HCT116 (cell line): ENCODE data around the gene AMOTL2. TPM values are rescaled to one million over a fixed set of nuclear protein-coding genes. Genes with fewer than 3 reads are reported as not detected.

Source experiments
- ATAC-seq: fragments of 200-7000 bp; cut with Tn5 transposase; 2 replicates; pipeline ENCODE4 v1.9.1; 2020; ENCODE audit warnings: mild to moderate bottlenecking, moderate library complexity
- BruUV-seq: library from RNA; stranded (reverse); fragments of 400-500 nt; replicated peaks from 2 replicates; lab custom pipeline; 2021; lab: Mats Ljungman, UMichigan
- CTCF ChIA-PET: fragments of 300-600 bp; sonication (Branson Sonifier 250); formaldehyde crosslinking; loops from one replicate; lab custom pipeline; 2021; ENCODE audit warnings: antibody characterized with exemption; lab: Charles Lee
- POLR2A ChIA-PET: fragments of 300-600, 350-600 bp; sonication (Branson Sonifier 250); formaldehyde crosslinking; loops from one replicate; lab custom pipeline; 2021; ENCODE audit warnings: antibody characterized with exemption; lab: Charles Lee
- RAD21 ChIA-PET, 2 experiments: fragments of 300-600 bp; sonication (Branson Sonifier 250); formaldehyde crosslinking; loops; one replicate each; lab custom pipeline; 2023; ENCODE audit warnings: low total read pairs in 2 of 2; ENCODE audit not compliant: uncharacterized antibody in 2 of 2, unreplicated experiment in 2 of 2, low non-redundant PET in 1 of 2; lab: Charles Lee
- DNase-seq: peaks from one replicate; pipeline ENCODE4 v3.0.0-alpha.2; 2010; ENCODE audit warnings: low read depth, low spot score
- H2AFZ ChIP-seq: fragments of 200-600 bp; shearing (Covaris generic), sonication (generic); 2 replicates; pipeline ENCODE4 v1.6.1; 2017; ENCODE audit warnings: low read depth, mixed run types, mixed read lengths, antibody characterized with exemption, low read length; ENCODE audit not compliant: poor library complexity, severe bottlenecking
- H3K27ac ChIP-seq: 2 replicates; pipeline ENCODE4 v1.5.1; 2012; ENCODE audit warnings: low read depth, low read length
- H3K27me3 ChIP-seq: fragments of 200-600 bp; sonication (generic); 2 replicates; pipeline ENCODE4 v1.6.1; 2016; ENCODE audit warnings: mixed run types, low read length, mixed read lengths; ENCODE audit not compliant: insufficient read depth
- H3K36me3 ChIP-seq, 2 experiments: fragments of 200-500 bp in 1 of 2; fragments of 200-600 bp in 1 of 2; sonication (Bioruptor generic) in 1 of 2; sonication (generic) in 1 of 2; 2 replicates each; pipeline versions ENCODE4 v1.5.1 to v1.6.1; 2014 to 2016; ENCODE audit warnings: low read length in 2 of 2, inconsistent platforms in 1 of 2, mixed read lengths in 1 of 2, mixed run types in 1 of 2; ENCODE audit not compliant: insufficient read depth in 2 of 2, control insufficient read depth in 1 of 2
- H3K4me1 ChIP-seq, 2 experiments: fragments of 200-600 bp in 1 of 2; sonication (generic) in 1 of 2; 2 replicates each; pipeline versions ENCODE4 v1.5.1 to v1.6.1; 2012 to 2017; ENCODE audit warnings: low read length in 2 of 2, inconsistent platforms in 1 of 2, mild to moderate bottlenecking in 1 of 2, mixed read lengths in 1 of 2, mixed run types in 1 of 2, moderate library complexity in 1 of 2; ENCODE audit not compliant: insufficient read depth in 2 of 2, control insufficient read depth in 1 of 2
- H3K4me2 ChIP-seq: fragments of 200-600 bp; sonication (generic); 2 replicates; pipeline ENCODE4 v1.6.1; 2017; ENCODE audit warnings: mixed run types, low read length, mixed read lengths
- H3K4me3 ChIP-seq, 2 experiments: fragments of 200-600 bp in 1 of 2; sonication (generic) in 1 of 2; replicated peaks in 1 of 2; 2 replicates each; pipeline ENCODE4 v1.5.1; 2011 to 2016; ENCODE audit warnings: low read length in 2 of 2, control low read depth in 1 of 2, low read depth in 1 of 2, mild to moderate bottlenecking in 1 of 2, mixed read lengths in 1 of 2, mixed run types in 1 of 2
- H3K79me2 ChIP-seq: fragments of 200-600 bp; sonication (generic); 2 replicates; pipeline ENCODE4 v1.6.1; 2017; ENCODE audit warnings: mild to moderate bottlenecking, mixed run types, low read length, moderate library complexity, mixed read lengths; ENCODE audit not compliant: insufficient read depth
- H3K9ac ChIP-seq: fragments of 200-600 bp; sonication (generic); 2 replicates; pipeline ENCODE4 v1.6.1; 2016; ENCODE audit warnings: low read length, mixed read lengths
- H3K9me2 ChIP-seq: fragments of 200-600 bp; sonication (generic), shearing (Covaris generic); 2 replicates; pipeline ENCODE4 v1.6.1; 2017; ENCODE audit warnings: mixed run types, mild to moderate bottlenecking, moderate library complexity; ENCODE audit not compliant: insufficient read depth
- H3K9me3 ChIP-seq, 2 experiments: fragments of 200-500 bp in 1 of 2; fragments of 200-600 bp in 1 of 2; sonication (Bioruptor generic) in 1 of 2; sonication (generic) in 1 of 2; 2 replicates each; pipeline ENCODE4 v1.6.1; 2014 to 2017; ENCODE audit warnings: low read length in 2 of 2, mixed read lengths in 2 of 2, inconsistent platforms in 1 of 2, low read depth in 1 of 2, mild to moderate bottlenecking in 1 of 2, mixed run types in 1 of 2, moderate library complexity in 1 of 2; ENCODE audit not compliant: control insufficient read depth in 1 of 2, insufficient read depth in 1 of 2
- H4K20me1 ChIP-seq: fragments of 200-600 bp; sonication (generic), shearing (Covaris generic); 2 replicates; pipeline ENCODE4 v1.6.1; 2017; ENCODE audit warnings: mixed run types, mild to moderate bottlenecking, moderate library complexity; ENCODE audit not compliant: insufficient read depth
- CBX3 ChIP-seq: IDR thresholded peaks from 2 replicates; pipeline ENCODE4 v1.6.1; 2012; ENCODE audit warnings: low read depth
- ELF1 ChIP-seq: IDR thresholded peaks from 2 replicates; pipeline ENCODE4 v1.6.1; 2012; ENCODE audit warnings: low read depth, borderline replicate concordance
- JUND ChIP-seq: IDR thresholded peaks from 2 replicates; pipeline ENCODE4 v1.6.1; 2012
- MAX ChIP-seq: IDR thresholded peaks from 2 replicates; pipeline ENCODE4 v1.6.1; 2012
- POLR2AphosphoS5 ChIP-seq: IDR thresholded peaks from 2 replicates; pipeline ENCODE4 v1.6.1; 2011; ENCODE audit warnings: mild to moderate bottlenecking, low read depth, low read length, moderate library complexity
- RAD21 ChIP-seq: IDR thresholded peaks from 2 replicates; pipeline ENCODE4 v1.6.1; 2012; ENCODE audit warnings: low read depth, mild to moderate bottlenecking
- SP1 ChIP-seq: IDR thresholded peaks from 2 replicates; pipeline ENCODE4 v1.6.1; 2012; ENCODE audit warnings: low read depth
- ZBTB33 ChIP-seq: IDR thresholded peaks from 2 replicates; pipeline ENCODE4 v1.6.1; 2011; ENCODE audit warnings: mild to moderate bottlenecking, low read length, moderate library complexity; ENCODE audit not compliant: insufficient replicate concordance; ENCODE audit errors: extremely low read depth
- intact Hi-C: fragments of 100-400 bp; cut with micrococcal nuclease; formaldehyde crosslinking; loops from 2 replicates; pipeline ENCODE4 v1.10.0; 2022
- total RNA-seq: library from RNA; stranded (reverse); gene quantifications from one replicate; pipeline ENCODE4 v1.2.1, GENCODE V29; 2021; ENCODE audit not compliant: unreplicated experiment

The AMOTL2 gene
- total RNA-seq, 1 experiment from 2014 or later, result 54.0 TPM

- H3K79me2 ChIP-seq, result peaks cover 61% of the 10 kb centered on the region
- H3K4me1 ChIP-seq, result peaks cover 42 to 93% of the 10 kb centered on the region in 2 experiments
- no peak overlapping the region for H3K4me2 ChIP-seq
- no peaks in the 10 kb centered on the region for H3K27me3 ChIP-seq
- H3K27ac ChIP-seq, result no peak overlapping the region
- TF ChIP-seq SP1, result no peak
- TF ChIP-seq JUND, result no peak
- TF ChIP-seq POLR2AphosphoS5, result no peak
- no peak for TF ChIP-seq CBX3
- TF ChIP-seq ZBTB33, result no peak
- TF ChIP-seq ELF1, result no peak
- no peak for TF ChIP-seq RAD21
- no peak for TF ChIP-seq MAX
- H2AFZ ChIP-seq, result no peak overlapping the region
- no TSS peak for BruUV-seq
- ChIA-PET POLR2A (no interaction called here), CTCF (no interaction called here), RAD21 (no interaction called here)
- peaks cover 9% of the 10 kb centered on the region; the same call in 1 of the 2 replicates for H4K20me1 ChIP-seq
- H3K36me3 ChIP-seq, result peaks cover 16 to 67% of the 10 kb centered on the region in 2 experiments
- H3K9ac ChIP-seq, result no peak overlapping the region
- ATAC-seq (no peak), DNase-seq (no peak)
- no peak overlapping the region for H3K4me3 ChIP-seq
- intact Hi-C loops, result no loop called here
- H3K9me2 ChIP-seq, result no peaks in the 10 kb centered on the region
- H3K9me3 ChIP-seq, result no peaks in the 10 kb centered on the region
Observed at GRCh38 chr3:134368751-134369105, 5.5 kb downstream of the AMOTL2 start.
